Parietal lobe (tissue), 1 donor: Measurements from ENCODE around the gene DENND6B. TPM values are rescaled to one million over a fixed set of nuclear protein-coding genes. Genes with fewer than 3 reads are reported as not detected.

Experiments
- total RNA-seq: library from RNA; depleted of rRNA; stranded (reverse); fragments of >200 nt; gene quantifications from one replicate; pipeline ENCODE4 v1.2.3, GENCODE V29; 2014

The DENND6B gene
- 26.0 TPM for total RNA-seq

GRCh38 chr22:50326956-50327710, at the start of gene DENND6B:
Gene DENND6B, minus strand, starts transcription at chr22:50327012. Its CDS starts 24 bp downstream, at chr22:50326988.

DNA sequence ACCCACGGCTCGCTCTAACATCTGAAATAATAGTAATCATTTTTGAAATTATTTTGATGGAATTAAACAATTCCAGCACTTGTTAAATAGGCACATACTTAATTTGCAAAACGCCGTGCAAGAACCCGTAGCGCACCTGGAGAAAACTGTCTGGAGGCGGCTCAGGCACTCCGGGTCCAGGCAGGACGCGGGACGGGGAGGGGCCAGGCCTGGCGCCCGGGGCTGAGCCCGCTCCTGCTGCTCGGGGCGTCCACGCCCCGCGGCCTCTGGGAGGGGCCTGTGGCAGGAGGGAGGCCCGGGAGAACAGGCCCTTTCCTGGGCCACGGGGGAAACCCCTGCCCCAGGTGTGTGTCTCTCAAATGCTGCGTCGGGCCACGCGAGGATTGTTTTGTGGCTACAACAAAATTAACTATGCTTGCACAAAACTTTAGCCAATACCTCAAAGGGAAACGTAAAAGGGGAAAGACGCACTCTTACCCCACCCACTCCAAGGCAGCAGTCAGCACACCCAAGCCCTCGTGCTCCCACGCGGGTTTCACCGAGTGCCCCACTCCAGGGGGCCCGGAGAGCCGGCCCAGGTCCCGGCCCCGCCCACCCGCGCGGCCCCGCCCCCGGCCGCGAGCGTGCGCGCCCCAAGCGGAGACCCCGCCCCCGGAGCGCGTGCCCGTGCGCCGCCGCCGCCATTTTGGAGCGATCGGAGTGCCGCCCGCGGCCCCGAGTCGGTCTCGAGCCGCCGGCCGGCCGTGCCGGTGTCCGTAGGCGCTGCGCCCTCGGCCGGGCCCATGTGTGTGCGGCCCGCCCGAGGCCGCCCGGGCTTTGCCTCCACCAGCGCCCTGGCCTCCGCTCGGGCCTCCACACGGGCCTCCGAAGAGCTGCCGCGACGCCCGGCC, 16.1 kb upstream of the DENND6B start, which contains the start of gene PPP6R2:
TSS of gene PPP6R2 (plus strand) at position 677 of the 890 bp plus-strand sequence. CDS start 50,582 bp downstream, outside the sequence.

GRCh38 chr22:50306753-50307749, 19.8 kb downstream of the DENND6B start, which contains the start of gene PLXNB2:
Gene PLXNB2, minus strand, starts transcription at chr22:50307646. Its CDS starts 17,062 bp downstream, at chr22:50290584.

GRCh38 chr22:50269970-50270665, 56.7 kb downstream of the DENND6B start, which contains the start of gene MAPK11:
Gene MAPK11, minus strand, starts transcription at chr22:50270380. Its CDS starts 88 bp downstream, at chr22:50270292.

GRCh38 chr22:50261615-50262459, 65.0 kb downstream of the DENND6B start, which contains the start of gene MAPK12:
Gene MAPK12, minus strand, starts transcription at chr22:50261683. Its CDS starts 174 bp downstream, at chr22:50261509.

Other genes starting within 250 kb of the DENND6B start
- 23.8 TPM for gene MLC1, start 241.6 kb downstream of the DENND6B start, total RNA-seq
- 1.9 TPM for gene MOV10L1, start 237.0 kb downstream of the DENND6B start, total RNA-seq
- 4.7 TPM for gene PANX2, start 156.3 kb downstream of the DENND6B start, total RNA-seq
- 5.9 TPM for gene TRABD, start 141.1 kb downstream of the DENND6B start, total RNA-seq
- gene SELENOO, start 126.0 kb downstream of the DENND6B start, total RNA-seq, result 13.8 TPM
- gene TUBGCP6, start 82.0 kb downstream of the DENND6B start, total RNA-seq, result 83.9 TPM
- gene HDAC10, start 75.7 kb downstream of the DENND6B start, total RNA-seq, result 51.6 TPM
- gene MAPK12, start 65.3 kb downstream of the DENND6B start, total RNA-seq, result 28.8 TPM
- gene MAPK11, start 56.6 kb downstream of the DENND6B start, total RNA-seq, result 41.6 TPM
- gene PLXNB2, start 19.4 kb downstream of the DENND6B start, total RNA-seq, result 87.6 TPM
- gene PPP6R2, start 16.3 kb upstream of the DENND6B start, total RNA-seq, result 98.9 TPM
- 131 TPM for gene SBF1, start 148.0 kb upstream of the DENND6B start, total RNA-seq
- gene ADM2, start 154.5 kb upstream of the DENND6B start, total RNA-seq, result under 0.01 TPM
- gene MIOX, start 159.8 kb upstream of the DENND6B start, total RNA-seq, result not detected
- 22.2 TPM for gene LMF2, start 180.7 kb upstream of the DENND6B start, total RNA-seq
- gene NCAPH2, start 181.2 kb upstream of the DENND6B start, total RNA-seq, result 59.2 TPM
- 1.3 TPM for gene SCO2, start 198.6 kb upstream of the DENND6B start, total RNA-seq
- gene TYMP, start 203.0 kb upstream of the DENND6B start, total RNA-seq, result 1.3 TPM
- not detected for gene KLHDC7B, start 218.9 kb upstream of the DENND6B start, total RNA-seq
- not detected for gene SYCE3, start 235.9 kb upstream of the DENND6B start, total RNA-seq